IMR-90 (cell line): Measurements from ENCODE around the gene KCNN4. TPM values are rescaled to one million over a fixed set of nuclear protein-coding genes. Genes with fewer than 3 reads are reported as not detected.

Experiments
- ATAC-seq: fragments of 200-7000 bp; cut with Tn5 transposase; 2 replicates; pipeline ENCODE4 v1.9.1; 2020; ENCODE audit warnings: low read depth, mild to moderate bottlenecking, moderate library complexity
- BruUV-seq: library from RNA; stranded (reverse); fragments of 400-500 nt; replicated peaks from 2 replicates; lab custom pipeline; 2021; lab: Mats Ljungman, UMichigan
- CTCF ChIA-PET: fragments of 300-600 bp; formaldehyde crosslinking; extraction: SDS; loops from one replicate; lab custom pipeline; 2021; ENCODE audit warnings: antibody characterized with exemption; lab: Yijun Ruan, JAX
- POLR2A ChIA-PET: fragments of 300-600 bp; sonication (Branson Sonifier 250); formaldehyde crosslinking; loops from one replicate; lab custom pipeline; 2022; ENCODE audit warnings: antibody characterized with exemption; ENCODE audit not compliant: unreplicated experiment; lab: Charles Lee
- DNase-seq: peaks from one replicate; pipeline ENCODE4 v3.0.0; 2013
- H2AFZ ChIP-seq: replicated peaks from 2 replicates; pipeline ENCODE3; 2013; ENCODE audit warnings: low read length, mild to moderate bottlenecking; ENCODE audit not compliant: poor library complexity
- H2AK5ac ChIP-seq: 2 replicates; pipeline ENCODE4 v1.6.1; 2013; ENCODE audit warnings: low read depth, low read length, inconsistent platforms
- H2AK9ac ChIP-seq: replicated peaks from 2 replicates; pipeline ENCODE3; 2013; ENCODE audit warnings: mild to moderate bottlenecking, low read depth, low read length, moderate library complexity; ENCODE audit not compliant: poor library complexity
- H2BK120ac ChIP-seq: 2 replicates; pipeline ENCODE4 v1.6.1; 2013; ENCODE audit warnings: low read depth, low read length, inconsistent platforms
- H2BK15ac ChIP-seq: 3 replicates; pipeline ENCODE4 v1.6.1; 2013; ENCODE audit warnings: low read depth, low read length, inconsistent platforms
- H2BK20ac ChIP-seq: 2 replicates; pipeline ENCODE4 v1.6.1; 2013; ENCODE audit warnings: low read depth, mild to moderate bottlenecking, inconsistent platforms, low read length, moderate library complexity
- H2BK5ac ChIP-seq: 2 replicates; pipeline ENCODE4 v1.6.1; 2013; ENCODE audit warnings: mild to moderate bottlenecking, low read depth, low read length, inconsistent platforms; ENCODE audit not compliant: poor library complexity, severe bottlenecking
- H3K14ac ChIP-seq: replicated peaks from 2 replicates; pipeline ENCODE4 v1.6.1; 2013; ENCODE audit warnings: low read depth, low read length, inconsistent platforms
- H3K18ac ChIP-seq: 2 replicates; pipeline ENCODE4 v1.6.1; 2013; ENCODE audit warnings: low read depth, low read length, control low read depth
- H3K23ac ChIP-seq: 2 replicates; pipeline ENCODE4 v1.6.1; 2013; ENCODE audit warnings: low read depth, low read length, inconsistent platforms
- H3K27ac ChIP-seq: 2 replicates; pipeline ENCODE4 v1.5.1; 2013; ENCODE audit warnings: mild to moderate bottlenecking, control low read depth, low read length; ENCODE audit not compliant: insufficient read depth
- H3K27me3 ChIP-seq: 2 replicates; pipeline ENCODE4 v1.6.1; 2013; ENCODE audit warnings: low read length; ENCODE audit not compliant: control insufficient read depth, insufficient read depth
- H3K36me3 ChIP-seq: 2 replicates; pipeline ENCODE4 v1.6.1; 2013; ENCODE audit warnings: low read length, mixed read lengths; ENCODE audit not compliant: control insufficient read depth, insufficient read depth
- H3K4ac ChIP-seq: 2 replicates; pipeline ENCODE4 v1.6.1; 2013; ENCODE audit warnings: low read depth, low read length, inconsistent platforms
- H3K4me1 ChIP-seq: 2 replicates; pipeline ENCODE4 v1.6.1; 2013; ENCODE audit warnings: low read length, mixed read lengths; ENCODE audit not compliant: control insufficient read depth, insufficient read depth
- H3K4me2 ChIP-seq: 2 replicates; pipeline ENCODE4 v1.6.1; 2013; ENCODE audit warnings: low read depth, mild to moderate bottlenecking, control low read depth, low read length, moderate library complexity
- H3K4me3 ChIP-seq: 2 replicates; pipeline ENCODE4 v1.5.1; 2013; ENCODE audit warnings: low read depth, mild to moderate bottlenecking, control low read depth, low read length, moderate library complexity; ENCODE audit not compliant: insufficient read depth
- H3K56ac ChIP-seq: 2 replicates; pipeline ENCODE4 v1.6.1; 2013; ENCODE audit warnings: low read length, inconsistent platforms; ENCODE audit not compliant: insufficient read depth; ENCODE audit errors: extremely low read depth
- H3K79me1 ChIP-seq, 2 experiments: 2 replicates each; pipeline ENCODE4 v1.6.1; 2013; ENCODE audit warnings: low read length in 2 of 2, inconsistent platforms in 1 of 2, low read depth in 1 of 2
- H3K9ac ChIP-seq: 2 replicates; pipeline ENCODE4 v1.6.1; 2013; ENCODE audit warnings: low read depth, low read length, control low read depth
- H3K9me1 ChIP-seq: 2 replicates; pipeline ENCODE4 v1.6.1; 2013; ENCODE audit warnings: low read length, inconsistent platforms; ENCODE audit not compliant: insufficient read depth
- H3K9me3 ChIP-seq: 2 replicates; pipeline ENCODE4 v1.6.1; 2013; ENCODE audit warnings: low read length; ENCODE audit not compliant: control insufficient read depth, insufficient read depth
- H4K20me1 ChIP-seq: 2 replicates; pipeline ENCODE4 v1.6.1; 2013; ENCODE audit warnings: low read length, inconsistent platforms; ENCODE audit not compliant: insufficient read depth
- H4K5ac ChIP-seq: 2 replicates; pipeline ENCODE4 v1.6.1; 2013; ENCODE audit warnings: mild to moderate bottlenecking, low read depth, low read length, control low read depth
- H4K8ac ChIP-seq, 2 experiments: 2 replicates each; pipeline ENCODE4 v1.6.1; 2013; ENCODE audit warnings: low read depth in 2 of 2, low read length in 2 of 2, control low read depth in 1 of 2, inconsistent platforms in 1 of 2
- H4K91ac ChIP-seq: 2 replicates; pipeline ENCODE4 v1.6.1; 2013; ENCODE audit warnings: low read depth, low read length, inconsistent platforms; ENCODE audit not compliant: insufficient read depth
- BHLHE40 ChIP-seq: fragments of 150-350 bp; IDR thresholded peaks from 2 replicates; pipeline ENCODE4 v1.6.1; 2016; ENCODE audit warnings: mild to moderate bottlenecking, low read depth, low read length
- CEBPB ChIP-seq: IDR thresholded peaks from 2 replicates; pipeline ENCODE4 v1.6.1; 2012; ENCODE audit warnings: low read depth, low read length, improper control_type of control experiment
- CHD1 ChIP-seq: IDR thresholded peaks from 2 replicates; pipeline ENCODE4 v1.6.1; 2012; ENCODE audit warnings: low read depth, low read length, improper control_type of control experiment
- ELK1 ChIP-seq: fragments of 150-350 bp; IDR thresholded peaks from 2 replicates; pipeline ENCODE4 v1.6.1; 2016; ENCODE audit warnings: low read depth, mild to moderate bottlenecking, low read length, moderate library complexity, borderline replicate concordance
- FOS ChIP-seq: fragments of 150-350 bp; IDR thresholded peaks from 2 replicates; pipeline ENCODE4 v1.6.1; 2016; ENCODE audit warnings: low read depth, low read length
- MAFK ChIP-seq: IDR thresholded peaks from 2 replicates; pipeline ENCODE4 v1.6.1; 2012; ENCODE audit warnings: low read depth, low read length, improper control_type of control experiment
- MAZ ChIP-seq: IDR thresholded peaks from 2 replicates; pipeline ENCODE4 v1.6.1; 2012; ENCODE audit warnings: low read depth, mild to moderate bottlenecking, low read length, improper control_type of control experiment, moderate library complexity, borderline replicate concordance
- MXI1 ChIP-seq: IDR thresholded peaks from 2 replicates; pipeline ENCODE4 v1.6.1; 2012; ENCODE audit warnings: low read depth, mild to moderate bottlenecking, low read length, moderate library complexity, borderline replicate concordance
- NFE2L2 ChIP-seq: fragments of 150-350 bp; IDR thresholded peaks from 2 replicates; pipeline ENCODE4 v1.6.1; 2016; ENCODE audit warnings: low read depth, mild to moderate bottlenecking, low read length
- POLR2A ChIP-seq: IDR thresholded peaks from 2 replicates; pipeline ENCODE4 v1.6.1; 2012; ENCODE audit warnings: mild to moderate bottlenecking, low read depth, low read length
- RAD21 ChIP-seq: IDR thresholded peaks from 2 replicates; pipeline ENCODE4 v1.6.1; 2012; ENCODE audit warnings: low read length, improper control_type of control experiment
- RCOR1 ChIP-seq: IDR thresholded peaks from 2 replicates; pipeline ENCODE4 v1.6.1; 2012; ENCODE audit warnings: mild to moderate bottlenecking, low read length, improper control_type of control experiment; ENCODE audit not compliant: insufficient replicate concordance
- RFX5 ChIP-seq: IDR thresholded peaks from 2 replicates; pipeline ENCODE4 v1.8.0; 2012; ENCODE audit warnings: low read depth, mild to moderate bottlenecking, low read length, moderate library complexity
- SMC3 ChIP-seq: fragments of 150-350 bp; IDR thresholded peaks from 2 replicates; pipeline ENCODE4 v1.6.1; 2016; ENCODE audit warnings: low read depth, mild to moderate bottlenecking, antibody characterized with exemption, low read length, moderate library complexity
- WGBS, 2 experiments: methylation state at CpG; one replicate each; pipeline versions ENCODE4 v1.1.5 to v1.1.7; 2013; ENCODE audit warnings: missing lambda C conversion rate in 2 of 2; ENCODE audit not compliant: insufficient read length in 1 of 2; ENCODE audit errors: extremely low coverage in 2 of 2; 5-methylcytosine and 5-hydroxymethylcytosine counted together
- dilution Hi-C: fragments of 300-500 bp; cut with HindIII; formaldehyde crosslinking; loops from one replicate; pipeline ENCODE4 v1.14.3; 2018; ENCODE audit warnings: low sequenced_read_pairs; ENCODE audit not compliant: unreplicated experiment
- in situ Hi-C: fragments of 300-500 bp; cut with MboI; formaldehyde crosslinking; loops from 3 replicates; pipeline ENCODE4 v1.14.3; 2019; ENCODE audit warnings: low sequenced_read_pairs, inconsistent platforms, mixed read lengths
- intact Hi-C: fragments of 100-400 bp; cut with micrococcal nuclease; formaldehyde crosslinking; loops from 2 replicates; pipeline ENCODE4 v1.10.0; 2022
- polyA plus RNA-seq, 3 experiments: library from polyadenylated mRNA; depleted of rRNA; stranded (reverse); fragments of >200 nt; gene quantifications; 2 replicates each; pipeline ENCODE4 v1.2.3, GENCODE V29; 2012; ENCODE audit warnings: low replicate concordance in 1 of 3
- total RNA-seq: library from RNA; depleted of rRNA; stranded (reverse); fragments of >200 nt; gene quantifications from 2 replicates; pipeline ENCODE4 v1.2.3, GENCODE V29; 2012
- TF ChIP-seq, protein P1 (sequence below): fragments of 150-350 bp; IDR thresholded peaks from 2 replicates; pipeline ENCODE4 v1.6.1; 2017; ENCODE audit warnings: mild to moderate bottlenecking, antibody characterized with exemption, low read length, low read depth

The KCNN4 gene
- total and polyA plus RNA-seq, 2 of the 4 experiments (the other 2 are of a cell fraction), result 0.54 to 0.99 TPM

DNA sequence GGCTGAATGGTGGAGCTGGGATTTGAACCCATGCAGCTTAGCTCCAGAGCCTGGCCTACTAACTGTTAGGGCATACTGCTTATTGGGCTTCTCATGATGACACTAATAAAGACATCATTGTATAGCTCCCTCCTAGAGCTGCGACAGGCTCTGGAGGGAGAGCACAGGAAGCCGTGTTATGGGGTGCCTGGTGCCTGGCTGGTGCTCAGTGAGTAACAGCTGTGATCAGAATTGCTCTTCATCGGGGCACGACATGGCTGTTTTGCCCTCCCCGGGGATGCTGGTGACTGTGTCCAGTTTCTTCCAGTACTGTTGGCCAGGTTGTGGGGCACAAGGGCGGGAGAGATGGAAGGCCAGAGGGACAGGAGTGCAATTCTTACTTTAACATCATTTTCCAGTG, 16.3 kb upstream of the KCNN4 start:
- intact Hi-C loops (no loop called here), in situ Hi-C loops (no loop called here)

More for the DNA sequence above, 16.3 kb upstream of the KCNN4 start:
- no peak overlapping the region for H3K27ac ChIP-seq
- no peak overlapping the region for H3K18ac ChIP-seq
- no peak overlapping the region for H4K8ac ChIP-seq
- TF ChIP-seq MAZ, result no peak
- TF ChIP-seq FOS, result no peak
- TF ChIP-seq NFE2L2, result no peak
- TF ChIP-seq ELK1, result no peak
- TF ChIP-seq MXI1, result no peak
- TF ChIP-seq RCOR1, result no peak
- no peak for TF ChIP-seq POLR2A
- TF ChIP-seq RFX5, result no peak
- no peak for TF ChIP-seq MAFK
- TF ChIP-seq, protein P1, sequence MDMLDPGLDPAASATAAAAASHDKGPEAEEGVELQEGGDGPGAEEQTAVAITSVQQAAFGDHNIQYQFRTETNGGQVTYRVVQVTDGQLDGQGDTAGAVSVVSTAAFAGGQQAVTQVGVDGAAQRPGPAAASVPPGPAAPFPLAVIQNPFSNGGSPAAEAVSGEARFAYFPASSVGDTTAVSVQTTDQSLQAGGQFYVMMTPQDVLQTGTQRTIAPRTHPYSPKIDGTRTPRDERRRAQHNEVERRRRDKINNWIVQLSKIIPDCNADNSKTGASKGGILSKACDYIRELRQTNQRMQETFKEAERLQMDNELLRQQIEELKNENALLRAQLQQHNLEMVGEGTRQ, result no peak
- TF ChIP-seq CHD1, result no peak
- TF ChIP-seq CEBPB, result no peak
- no peak for TF ChIP-seq BHLHE40
- no peak for TF ChIP-seq SMC3
- no peak for TF ChIP-seq RAD21
- H2AK5ac ChIP-seq, result no peak overlapping the region
- ChIA-PET POLR2A (no interaction called here), CTCF (no interaction called here)
- no peak overlapping the region for H3K9ac ChIP-seq
- no peak overlapping the region for H3K14ac ChIP-seq
- H2AFZ ChIP-seq, result peak overlapping the region; percentile 2
- ATAC-seq (no peak), DNase-seq (no peak)
- 25% methylated on average over 2 of the region's 6 CpGs; no CpG with 5 or more reads in 1 of the 2 experiments for WGBS, 2 experiments
- H2AK9ac ChIP-seq, result no peak overlapping the region
- H4K5ac ChIP-seq, result no peak overlapping the region
- H3K23ac ChIP-seq, result no peak overlapping the region
- dilution Hi-C loops, result no loop called here
- H2BK15ac ChIP-seq, result no peak overlapping the region
- no peaks in the 10 kb centered on the region for H3K36me3 ChIP-seq
- peaks cover 9% of the 10 kb centered on the region for H3K9me3 ChIP-seq
- H3K79me1 ChIP-seq, result no peaks in the 10 kb centered on the region
- no peak overlapping the region for H3K4me2 ChIP-seq
- no peak overlapping the region for H3K4me3 ChIP-seq
- no peak overlapping the region for H3K56ac ChIP-seq
- peaks cover 3% of the 10 kb centered on the region; the same call in 1 of the 2 replicates for H3K4me1 ChIP-seq
- no peak overlapping the region for H2BK20ac ChIP-seq
- no peaks in the 10 kb centered on the region for H3K9me1 ChIP-seq
- H2BK5ac ChIP-seq, result no peak overlapping the region
- no peaks in the 10 kb centered on the region for H4K20me1 ChIP-seq
- BruUV-seq, result no TSS peak
- peaks cover 37% of the 10 kb centered on the region for H3K27me3 ChIP-seq
- no peak overlapping the region for H4K91ac ChIP-seq
- no peak overlapping the region for H2BK120ac ChIP-seq
- no peak overlapping the region for H3K4ac ChIP-seq
